K562 (cell line): ENCODE measurements around the gene NMNAT2. TPM values are rescaled to one million over a fixed set of nuclear protein-coding genes. Genes with fewer than 3 reads are reported as not detected.
A peak's percentile ranks its signal among the peaks of the same experiment; 100 is the strongest.

Experiments
- ATAC-seq: fragments of 200-7000 bp; cut with Tn5 transposase; 3 replicates; pipeline ENCODE4 v1.9.1; 2020; ENCODE audit warnings: moderate library complexity
- BruUV-seq: library from RNA; stranded (reverse); fragments of 400-500 nt; replicated peaks from 2 replicates; lab custom pipeline; 2021; lab: Mats Ljungman, UMichigan
- CTCF ChIA-PET: fragments of 300-600 bp; formaldehyde crosslinking; extraction: SDS; loops from one replicate; lab custom pipeline; 2021; ENCODE audit warnings: low intra/inter-chr PET ratio; lab: Yijun Ruan, JAX
- POLR2A ChIA-PET: fragments of 300-600, 350-650 bp; sonication (Branson Sonifier 250); formaldehyde crosslinking; extraction: SDS; loops from one replicate; lab custom pipeline; 2021; ENCODE audit warnings: antibody characterized with exemption, inconsistent platforms; lab: Yijun Ruan, JAX
- DNase-seq, 4 experiments: peaks; one replicate each; pipeline versions ENCODE4 v3.0.0 to v3.0.0-alpha.2; 2011 to 2018; ENCODE audit warnings: low spot score in 3 of 4, mixed read lengths in 3 of 4; ENCODE audit errors: extremely low read depth in 1 of 4
- FAIRE-seq: peaks from 2 replicates; lab custom pipeline; 2011; peaks lifted over from hg19 to GRCh38; lab: Jason Lieb, UNC
- H2AFZ ChIP-seq: 2 replicates; pipeline ENCODE4 v1.6.0; 2011; ENCODE audit warnings: low read depth, low read length, control low read depth, inconsistent platforms
- H3K27ac ChIP-seq: fragments of 200-600 bp; 3 replicates; pipeline ENCODE4 v1.8.0; 2011; ENCODE audit warnings: low read depth, mild to moderate bottlenecking, control low read depth, inconsistent platforms, low read length, moderate library complexity, mixed read lengths; ENCODE audit errors: extremely low read depth
- H3K27me3 ChIP-seq, 2 experiments: fragments of 300-600 bp in 1 of 2; 2 replicates in 1 of 2; 3 replicates in 1 of 2; pipeline versions ENCODE4 v1.6.0 to v1.8.0; 2011; ENCODE audit warnings: inconsistent platforms in 2 of 2, low read length in 2 of 2, mild to moderate bottlenecking in 1 of 2, mixed read lengths in 1 of 2, moderate library complexity in 1 of 2; ENCODE audit not compliant: control insufficient read depth in 2 of 2, insufficient read depth in 2 of 2
- H3K36me3 ChIP-seq: fragments of 300-600 bp; 3 replicates; pipeline ENCODE4 v1.8.0; 2011; ENCODE audit warnings: mild to moderate bottlenecking, low read length, inconsistent platforms; ENCODE audit not compliant: control insufficient read depth, insufficient read depth
- H3K4me1 ChIP-seq, 2 experiments: fragments of 200-600 bp in 1 of 2; replicated peaks in 1 of 2; 2 replicates in 1 of 2; 3 replicates in 1 of 2; pipeline versions ENCODE4 v1.5.1 to v1.8.0; 2011; ENCODE audit warnings: inconsistent platforms in 2 of 2, low read length in 2 of 2, mild to moderate bottlenecking in 1 of 2, mixed read lengths in 1 of 2, moderate library complexity in 1 of 2; ENCODE audit not compliant: control insufficient read depth in 2 of 2, insufficient read depth in 2 of 2
- H3K4me2 ChIP-seq: 2 replicates; pipeline ENCODE4 v1.6.1; 2011; ENCODE audit warnings: low read length, control low read depth, inconsistent platforms, mixed read lengths; ENCODE audit not compliant: insufficient read depth
- H3K4me3 ChIP-seq: fragments of 200-600 bp; sonication (generic), shearing (Covaris generic); 2 replicates; pipeline ENCODE4 v1.5.1; 2016; ENCODE audit warnings: control low read depth, inconsistent platforms
- H3K79me2 ChIP-seq: fragments of 200-600 bp; 3 replicates; pipeline ENCODE4 v1.8.0; 2011; ENCODE audit warnings: low read length, inconsistent platforms; ENCODE audit not compliant: control insufficient read depth, insufficient read depth
- H3K9ac ChIP-seq, 2 experiments: 2 replicates each; pipeline versions ENCODE4 v1.6.0 to v1.6.1; 2011; ENCODE audit warnings: low read depth in 2 of 2, low read length in 2 of 2, control low read depth in 1 of 2, inconsistent platforms in 1 of 2, mild to moderate bottlenecking in 1 of 2, mixed read lengths in 1 of 2; ENCODE audit not compliant: insufficient read depth in 1 of 2
- H3K9me1 ChIP-seq: one replicate; pipeline ENCODE4 v1.6.0; 2011; ENCODE audit warnings: inconsistent platforms, mild to moderate bottlenecking, low read length, moderate library complexity; ENCODE audit not compliant: control insufficient read depth, insufficient read depth
- H3K9me3 ChIP-seq: replicated peaks from 2 replicates; pipeline ENCODE4 v1.5.1; 2011; ENCODE audit warnings: low read depth, low read length, inconsistent platforms; ENCODE audit not compliant: control insufficient read depth, insufficient read depth
- H4K20me1 ChIP-seq: replicated peaks from 2 replicates; pipeline ENCODE4 v1.6.1; 2011; ENCODE audit warnings: low read length, inconsistent platforms, mixed read lengths; ENCODE audit not compliant: control insufficient read depth, insufficient read depth
- DLX4 ChIP-seq: fragments of 250-450 bp; sonication (Bioruptor Pico); IDR thresholded peaks from 2 replicates; pipeline ENCODE4 v1.6.1; 2021; ENCODE audit warnings: mild to moderate bottlenecking
- HBP1 ChIP-seq: fragments of 450-650 bp; formaldehyde crosslinking; IDR thresholded peaks from 2 replicates; pipeline ENCODE4 v1.4.0; 2022; ENCODE audit warnings: missing genetic modification characterization
- HNRNPL ChIP-seq: fragments of 200-400 bp; formaldehyde crosslinking; IDR thresholded peaks from 2 replicates; pipeline ENCODE4 v1.6.1; 2017; ENCODE audit warnings: low read depth, mild to moderate bottlenecking, low read length
- MYBL2 ChIP-seq, 2 experiments: fragments of 450-650 bp in 1 of 2; sonication (generic) in 1 of 2; formaldehyde crosslinking in 1 of 2; IDR thresholded peaks; 2 replicates each; pipeline versions ENCODE4 v1.6.1 to v1.8.1; 2017 to 2022; ENCODE audit warnings: borderline replicate concordance in 1 of 2, inconsistent platforms in 1 of 2, low read depth in 1 of 2, mild to moderate bottlenecking in 1 of 2, missing genetic modification reagents in 1 of 2, moderate library complexity in 1 of 2
- NCOA4 ChIP-seq: fragments of 450-650 bp; IDR thresholded peaks from 2 replicates; pipeline ENCODE4 v1.6.1; 2018; ENCODE audit warnings: mild to moderate bottlenecking; ENCODE audit not compliant: partially characterized antibody
- NR3C1 ChIP-seq: sonication (generic); formaldehyde crosslinking; IDR thresholded peaks from 2 replicates; pipeline ENCODE4 v1.8.1; 2022; ENCODE audit warnings: missing genetic modification reagents
- PHB2 ChIP-seq: fragments of 450-650 bp; IDR thresholded peaks from 2 replicates; pipeline ENCODE4 v1.6.1; 2017; ENCODE audit warnings: low read depth
- TAF1 ChIP-seq: IDR thresholded peaks from 2 replicates; pipeline ENCODE4 v1.6.1; 2011; ENCODE audit warnings: mild to moderate bottlenecking, low read length, moderate library complexity; ENCODE audit not compliant: insufficient read depth, control insufficient read depth, severe bottlenecking; ENCODE audit errors: extremely low read depth
- TCF3 ChIP-seq: sonication (generic); formaldehyde crosslinking; IDR thresholded peaks from 2 replicates; pipeline ENCODE4 v1.4.0; 2020; ENCODE audit warnings: mild to moderate bottlenecking, missing genetic modification reagents
- VEZF1 ChIP-seq: fragments of 200-800 bp; sonication (Bioruptor generic); IDR thresholded peaks from 2 replicates; pipeline ENCODE4 v1.6.1; 2017; ENCODE audit warnings: missing genetic modification characterization, missing compliant biosample characterization
- ZNF124 ChIP-seq: sonication (generic); formaldehyde crosslinking; IDR thresholded peaks from 2 replicates; pipeline ENCODE4 v1.8.1; 2022; ENCODE audit warnings: missing genetic modification reagents
- ZNF354B ChIP-seq: fragments of 250-450 bp; sonication (Bioruptor Pico); IDR thresholded peaks from 2 replicates; pipeline ENCODE4 v1.4.0; 2020
- ZNF444 ChIP-seq: fragments of 250-450 bp; sonication (Bioruptor Pico); IDR thresholded peaks from 2 replicates; pipeline ENCODE4 v1.4.0; 2020; ENCODE audit warnings: mild to moderate bottlenecking, moderate library complexity
- ZNF449 ChIP-seq: fragments of 250-450 bp; sonication (Bioruptor Pico); IDR thresholded peaks from 2 replicates; pipeline ENCODE4 v1.8.0; 2022; ENCODE audit warnings: moderate library complexity, mild to moderate bottlenecking, inconsistent platforms
- ZNF76 ChIP-seq: fragments of 250-450 bp; sonication (Bioruptor Pico); IDR thresholded peaks from 2 replicates; pipeline ENCODE4 v1.4.0; 2020; ENCODE audit warnings: mild to moderate bottlenecking, moderate library complexity, borderline replicate concordance
- ZNF766 ChIP-seq: fragments of 200-800 bp; sonication (Bioruptor generic); conservative IDR thresholded peaks from 2 replicates; pipeline ENCODE4 v1.6.1; 2016; ENCODE audit warnings: missing genetic modification characterization, missing compliant biosample characterization
- WGBS: fragments of 100-300 bp; shearing (Covaris generic); methylation state at CpG from one replicate; pipeline ENCODE4 v1.1.6; 2016; ENCODE audit warnings: low coverage, mixed read lengths; ENCODE audit not compliant: insufficient coverage; ENCODE audit errors: missing lambda C conversion rate; 5-methylcytosine and 5-hydroxymethylcytosine counted together
- in situ Hi-C: fragments of 300-500 bp; cut with MboI; formaldehyde crosslinking; loops from 4 replicates; pipeline ENCODE4 v1.15.0; 2018; ENCODE audit warnings: inconsistent platforms, mixed read lengths
- intact Hi-C: fragments of 100-400 bp; cut with micrococcal nuclease; formaldehyde crosslinking; loops from 2 replicates; pipeline ENCODE4 v1.14.2; 2022
- polyA plus RNA-seq, 8 experiments: library from polyadenylated mRNA; depleted of rRNA in 4 of 8; stranded (reverse) in 5 of 8; unstranded in 3 of 8; fragments of >200 nt; fragmentation: Nextera tagmentation in 2 of 8; fragmentation: Illumina TruSeq in 1 of 8; extraction: Ambion mirVana in 2 of 8; extraction: Trizol in 1 of 8; gene quantifications; 2 replicates each; pipeline versions ENCODE4 v1.2.1 to v1.2.3, GENCODE V29; 2011 to 2014; ENCODE audit warnings: inconsistent platforms in 1 of 8, missing spikeins in 1 of 8
- total RNA-seq, 7 experiments: library from RNA; depleted of rRNA in 6 of 7; stranded (reverse); fragments of >200 nt in 6 of 7; fragmentation: Illumina TruSeq in 2 of 7; extraction: Trizol in 2 of 7; gene quantifications; 2 replicates each; pipeline versions ENCODE4 v1.2.1 to v1.2.3, GENCODE V29; 2011 to 2021; ENCODE audit warnings: low replicate concordance in 1 of 7

Gene NMNAT2
- total and polyA plus RNA-seq, 9 of the 15 experiments (the other 6 are each of a cell fraction or from before 2014, with no cell fraction given) = not detected

GRCh38 chr1:183227422-183228346 is 190.5 kb downstream of the NMNAT2 start:
- H3K4me2 ChIP-seq = no peak overlapping the region
- peak; percentile 96 for ATAC-seq
- no peaks in the 10 kb centered on the region for H3K4me1 ChIP-seq
- H3K79me2 ChIP-seq = no peaks in the 10 kb centered on the region
- H3K27me3 ChIP-seq = peaks cover 0 to 34% of the 10 kb centered on the region in 2 experiments; a peak in 4 of 5 replicates
- no peaks in the 10 kb centered on the region for H3K36me3 ChIP-seq
- H3K4me3 ChIP-seq = no peak overlapping the region
- no peak overlapping the region for H2AFZ ChIP-seq
- POLR2A ChIA-PET = interaction anchor here (0.6 to 1.2 kb wide), 4 partner anchors 8 to 480 kb away, joined by 3 to 4 read pairs (median 4); no protein-coding TSS in a partner anchor
- intact Hi-C loops = no loop called here
- no peaks in the 10 kb centered on the region for H3K9me1 ChIP-seq
- H3K27ac ChIP-seq = no peak overlapping the region
- BruUV-seq = no TSS peak
- WGBS = 1% methylated on average over 16 of the region's 16 CpGs
- H3K9me3 ChIP-seq = no peaks in the 10 kb centered on the region
- no peaks in the 10 kb centered on the region; the same call in 1 of the 2 replicates for H4K20me1 ChIP-seq
- CTCF ChIA-PET = interaction anchor here (1.2 to 1.3 kb wide), 2 partner anchors 265 kb away, joined by 4 to 5 read pairs; no protein-coding TSS in a partner anchor
- H3K9ac ChIP-seq = no peak overlapping the region
- FAIRE-seq = peak; percentile 70
- DNase-seq = peak; percentile 48 to 71 (median 58)
- in situ Hi-C loops = loop anchor here (25.0 kb wide), 1 partner anchor 265 kb away; the partner anchor contains the start of gene SHCBP1L
- TF ChIP-seq ZNF766 (CRISPR knock-in tag) = no peak
- no peak for TF ChIP-seq PHB2
- TF ChIP-seq TAF1 = no peak
- no peak for TF ChIP-seq ZNF444
- no peak for TF ChIP-seq NR3C1
- TF ChIP-seq ZNF124 (CRISPR knock-in tag) = no peak
- no peak for TF ChIP-seq ZNF76 (CRISPR knock-in tag)
- no peak for TF ChIP-seq HNRNPL
- TF ChIP-seq HBP1 (CRISPR knock-in tag) = no peak
- no peak for TF ChIP-seq MYBL2 (IDR thresholded peaks at IDR 0.05; ENCODE audit: low read depth)
- TF ChIP-seq MYBL2 (CRISPR knock-in tag; IDR thresholded peaks at IDR 0.05; ENCODE audit: borderline replicate concordance) = no peak
- no peak for TF ChIP-seq NCOA4
- no peak for TF ChIP-seq ZNF354B (CRISPR knock-in tag)
- no peak for TF ChIP-seq ZNF449 (CRISPR knock-in tag)
- TF ChIP-seq VEZF1 = peak; percentile 63
- no peak for TF ChIP-seq DLX4
- no peak for TF ChIP-seq TCF3 (CRISPR knock-in tag)
